ENCODE data around the gene GPRIN2.
"Not testable (repeated sequence)": the region's sequence is repeated elsewhere in the genome, so short reads cannot be mapped to it uniquely, and the experiment has no call there.

GRCh38 chr10:46591053-46591452 is 34.6 kb upstream of the GPRIN2 start:
- not testable (repeated sequence) for TF ChIP-seq POLR2A, CTCF (IDR thresholded peaks at IDR 0.05)
